ENCODE results near the gene SPTB.

Gene SPTB

DNA sequence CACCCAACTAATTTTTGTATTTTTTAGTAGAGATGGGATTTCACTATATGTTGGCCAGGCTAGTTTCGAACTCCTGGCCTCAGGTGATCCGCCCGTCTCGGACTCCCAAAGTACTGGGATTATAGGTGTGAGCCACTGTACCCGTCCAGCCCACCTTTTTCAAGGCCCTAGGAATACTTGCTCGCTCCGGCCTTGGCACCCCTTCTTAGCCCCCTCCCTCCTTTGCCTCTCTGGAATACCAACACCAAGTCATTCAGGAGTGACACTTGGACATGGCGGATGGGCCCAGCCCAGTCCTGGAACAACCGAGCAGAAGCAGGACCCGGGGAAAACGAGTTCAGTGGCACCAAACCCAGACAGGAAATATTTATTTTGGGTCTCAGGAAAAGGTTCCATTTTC lies 146.4 kb downstream of the SPTB start:
- DNase-seq (ENCODE audit: low read depth) = no peak
- no peak overlapping the region for H3K4me3 ChIP-seq (ENCODE audit: low read depth, low read length)
- TF ChIP-seq, protein P1, sequence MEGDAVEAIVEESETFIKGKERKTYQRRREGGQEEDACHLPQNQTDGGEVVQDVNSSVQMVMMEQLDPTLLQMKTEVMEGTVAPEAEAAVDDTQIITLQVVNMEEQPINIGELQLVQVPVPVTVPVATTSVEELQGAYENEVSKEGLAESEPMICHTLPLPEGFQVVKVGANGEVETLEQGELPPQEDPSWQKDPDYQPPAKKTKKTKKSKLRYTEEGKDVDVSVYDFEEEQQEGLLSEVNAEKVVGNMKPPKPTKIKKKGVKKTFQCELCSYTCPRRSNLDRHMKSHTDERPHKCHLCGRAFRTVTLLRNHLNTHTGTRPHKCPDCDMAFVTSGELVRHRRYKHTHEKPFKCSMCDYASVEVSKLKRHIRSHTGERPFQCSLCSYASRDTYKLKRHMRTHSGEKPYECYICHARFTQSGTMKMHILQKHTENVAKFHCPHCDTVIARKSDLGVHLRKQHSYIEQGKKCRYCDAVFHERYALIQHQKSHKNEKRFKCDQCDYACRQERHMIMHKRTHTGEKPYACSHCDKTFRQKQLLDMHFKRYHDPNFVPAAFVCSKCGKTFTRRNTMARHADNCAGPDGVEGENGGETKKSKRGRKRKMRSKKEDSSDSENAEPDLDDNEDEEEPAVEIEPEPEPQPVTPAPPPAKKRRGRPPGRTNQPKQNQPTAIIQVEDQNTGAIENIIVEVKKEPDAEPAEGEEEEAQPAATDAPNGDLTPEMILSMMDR (conservative IDR thresholded peaks at IDR 0.05; ENCODE audit: low read depth, low read length) = no peak

DNA sequence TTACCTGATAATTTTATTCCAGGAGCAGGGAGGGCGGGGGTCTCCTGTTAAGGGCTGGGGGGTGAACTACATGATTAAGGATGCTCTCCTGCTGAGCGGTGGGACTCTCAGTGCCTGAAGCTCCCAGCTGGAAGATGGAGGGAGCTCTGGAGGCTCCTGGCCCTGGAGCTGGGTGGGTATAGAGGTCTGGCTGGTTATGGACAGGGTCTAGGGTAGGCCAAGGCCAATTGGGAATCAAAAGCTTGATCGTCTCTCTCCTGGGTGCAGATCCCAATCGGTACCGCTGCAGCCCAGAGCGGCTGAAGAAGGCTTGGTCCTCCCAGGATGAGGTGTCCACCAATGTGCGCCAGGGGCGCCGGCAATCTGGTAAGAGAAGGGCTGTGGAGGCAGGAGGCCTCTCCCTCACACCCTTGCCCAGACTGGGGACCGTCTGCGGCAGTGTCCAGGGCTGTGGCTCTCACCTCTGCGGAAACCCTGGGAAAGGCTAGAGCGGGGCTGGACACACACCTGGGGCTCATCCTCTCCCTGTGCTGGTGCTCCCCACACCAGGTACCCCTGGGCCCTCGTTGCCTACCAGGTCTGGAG lies 147.1 kb downstream of the SPTB start:
- DNase-seq (ENCODE audit: low read depth) = no peak
- no peak overlapping the region for H3K4me3 ChIP-seq (ENCODE audit: low read depth, low read length)
- TF ChIP-seq, protein P1 (conservative IDR thresholded peaks at IDR 0.05; ENCODE audit: low read depth, low read length) = no peak

DNA sequence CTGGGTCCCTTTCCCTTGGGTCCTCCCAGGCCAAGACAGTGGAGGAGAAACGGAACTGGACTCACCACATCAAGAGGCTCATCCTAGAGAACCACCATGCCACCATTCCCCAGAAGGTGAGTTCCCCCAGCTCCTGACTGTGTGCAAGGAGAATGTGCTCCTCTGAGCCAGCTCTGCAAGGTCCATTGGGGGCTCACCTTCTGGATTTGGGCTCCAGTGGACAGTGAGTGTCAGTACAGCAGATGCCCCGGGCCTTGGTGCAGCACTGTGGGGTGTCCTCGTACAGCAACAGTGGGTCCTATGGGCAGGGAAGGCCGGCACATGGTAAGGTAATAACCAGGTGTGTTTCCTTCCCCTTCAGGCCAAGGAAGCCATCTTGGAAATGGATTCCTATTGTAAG lies 147.6 kb downstream of the SPTB start:
- no peak for DNase-seq (ENCODE audit: low read depth)
- no peak overlapping the region for H3K4me3 ChIP-seq (ENCODE audit: low read depth, low read length)
- TF ChIP-seq, protein P1 (conservative IDR thresholded peaks at IDR 0.05; ENCODE audit: low read depth, low read length) = no peak

- DNase-seq (ENCODE audit: low read depth) = no peak
- H3K4me3 ChIP-seq (ENCODE audit: low read depth, low read length) = no peak overlapping the region
- TF ChIP-seq, protein P1 (conservative IDR thresholded peaks at IDR 0.05; ENCODE audit: low read depth, low read length) = no peak
These were observed 148.5 kb downstream of the SPTB start for GRCh38 chr14:64731141-64731581.

DNA sequence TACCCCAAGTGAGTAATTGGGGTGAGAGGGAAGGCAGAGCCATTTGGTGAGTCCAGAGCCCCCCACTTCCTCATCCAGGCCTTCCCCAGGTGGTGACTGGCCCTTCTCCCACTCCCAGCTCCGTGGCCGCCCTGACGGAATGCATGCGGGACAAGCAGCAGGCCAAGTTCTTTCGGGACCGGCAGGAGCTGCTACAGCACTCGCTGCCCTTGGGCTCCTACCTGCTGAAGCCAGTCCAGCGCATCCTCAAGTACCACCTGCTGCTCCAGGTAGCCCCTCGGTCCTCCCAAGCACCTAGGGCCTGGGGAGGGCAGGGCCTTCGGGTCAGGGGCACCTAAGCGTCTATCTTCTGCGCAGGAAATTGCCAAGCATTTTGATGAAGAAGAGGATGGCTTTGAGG lies 149.0 kb downstream of the SPTB start:
- TF ChIP-seq, protein P1 (conservative IDR thresholded peaks at IDR 0.05; ENCODE audit: low read depth, low read length) = no peak
- no peak for DNase-seq (ENCODE audit: low read depth)
- H3K4me3 ChIP-seq (ENCODE audit: low read depth, low read length) = no peak overlapping the region

DNA sequence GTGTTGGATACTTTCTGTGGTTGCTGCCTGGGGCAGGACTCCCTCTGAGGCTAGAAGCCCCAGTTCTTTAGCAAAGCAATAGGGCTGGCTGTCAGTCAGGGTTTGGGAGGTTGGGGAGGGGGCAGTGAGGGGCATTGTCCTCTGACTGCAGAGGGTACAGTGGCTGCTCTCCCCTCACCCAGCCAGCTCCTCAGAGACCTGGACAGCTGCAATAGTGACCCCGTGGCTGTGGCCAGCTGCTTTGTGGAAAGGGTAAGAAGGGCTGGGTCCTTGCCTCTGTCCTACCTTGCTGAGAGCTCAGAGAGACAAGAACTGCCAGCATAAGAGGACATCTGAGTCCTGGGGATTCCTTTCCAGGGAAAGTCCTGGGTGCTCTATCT lies 149.7 kb downstream of the SPTB start:
- H3K4me3 ChIP-seq (ENCODE audit: low read depth, low read length) = no peak overlapping the region
- TF ChIP-seq, protein P1 (conservative IDR thresholded peaks at IDR 0.05; ENCODE audit: low read depth, low read length) = no peak
- no peak for DNase-seq (ENCODE audit: low read depth)

DNA sequence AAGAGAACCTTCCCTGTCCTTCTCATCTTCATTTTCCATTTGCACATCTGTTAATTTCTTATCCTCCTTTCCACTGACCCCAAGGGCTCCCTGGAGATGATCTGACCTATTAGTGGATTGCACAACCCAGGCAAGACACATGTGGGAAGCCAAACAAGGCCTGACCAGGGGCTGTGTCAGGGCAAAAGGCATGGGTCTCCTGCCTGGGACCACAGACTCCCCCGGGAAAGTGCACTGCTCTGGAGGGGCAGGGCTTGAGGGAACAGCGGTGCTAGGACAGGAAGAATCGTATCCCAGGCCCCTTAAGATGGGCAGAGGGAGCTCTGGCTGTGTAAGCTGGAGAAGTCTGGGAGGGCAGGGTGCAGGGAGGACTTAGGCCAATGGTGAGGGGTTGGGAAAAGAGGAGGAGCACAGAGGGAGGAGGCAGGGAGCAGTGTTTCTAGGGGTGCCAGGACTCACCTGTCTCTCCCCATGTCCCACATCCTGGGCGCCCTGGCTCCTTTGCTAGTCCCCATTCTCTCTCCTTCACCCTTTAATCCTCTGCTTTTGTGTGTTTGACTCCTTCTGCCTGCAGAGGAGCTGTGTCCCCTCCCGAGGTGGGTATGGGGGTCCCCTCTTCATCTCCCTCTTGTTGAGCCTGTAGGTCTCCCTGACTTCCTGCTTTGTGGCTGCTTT lies 150.2 kb downstream of the SPTB start:
- no peak for DNase-seq (ENCODE audit: low read depth)
- TF ChIP-seq, protein P1 (conservative IDR thresholded peaks at IDR 0.05; ENCODE audit: low read depth, low read length) = no peak
- H3K4me3 ChIP-seq (ENCODE audit: low read depth, low read length) = no peak overlapping the region

All from choroid plexus epithelial cell (primary cell).